Activated CD8-positive, alpha-beta memory T cell treated with anti-CD3 and anti-CD28 coated beads for 1 hour (primary cell): Measurements from ENCODE around the gene KRT38.
"Not testable (repeated sequence)": the region's sequence is repeated elsewhere in the genome, so short reads cannot be mapped to it uniquely, and the experiment has no call there.

Experiments used
- DNase-seq, 2 donors: peaks; one replicate each; pipeline ENCODE4 v3.0.0-alpha.2; 2020; ENCODE audit warnings: low read depth in 1 of 2; ENCODE audit errors: extremely low read depth in 1 of 2

Gene KRT38

GRCh38 chr17:41463746-41464145 is 23.0 kb upstream of the KRT38 start:
- no peak for DNase-seq

DNA sequence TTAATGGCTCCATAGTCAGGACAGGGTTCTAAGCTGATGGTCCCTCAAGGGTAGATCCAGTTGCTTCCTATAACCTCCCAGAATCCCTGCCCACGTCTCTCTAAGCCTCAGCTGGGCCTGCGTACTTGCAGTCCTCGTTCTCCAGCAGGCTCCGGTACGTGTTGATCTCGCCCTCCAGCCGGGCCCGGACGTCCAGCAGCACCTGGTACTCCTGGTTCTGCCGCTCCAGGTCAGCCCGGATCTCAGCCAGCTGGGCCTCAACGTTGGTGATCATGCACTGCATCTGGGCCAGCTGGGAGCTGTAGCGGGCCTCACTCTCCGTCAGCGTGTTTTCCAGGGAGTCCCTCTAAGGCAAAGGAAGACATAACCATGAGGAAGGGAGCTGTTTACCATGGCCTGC is 21.9 kb upstream of the KRT38 start:
- DNase-seq: no peak

DNA sequence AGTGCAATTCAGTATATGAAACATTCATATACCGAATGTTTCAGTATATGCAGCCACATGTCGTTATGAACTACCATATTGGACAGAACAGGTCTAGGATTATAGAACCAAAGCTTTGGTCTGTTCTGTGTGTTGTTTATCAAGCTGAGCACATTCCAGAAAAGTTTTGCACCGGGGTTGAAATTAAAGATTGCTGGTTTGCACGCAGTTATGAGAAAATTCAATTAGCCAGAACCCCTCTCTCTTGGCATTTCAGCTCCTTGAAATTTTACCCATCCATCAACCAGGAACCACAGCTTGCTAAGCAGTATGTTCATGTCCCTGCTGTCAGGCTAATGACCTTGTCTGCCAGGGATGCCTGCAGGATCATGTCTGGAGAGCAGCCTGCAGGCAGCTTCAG is 16.9 kb upstream of the KRT38 start:
- DNase-seq: no peak

GRCh38 chr17:41456204-41456603 is 15.4 kb upstream of the KRT38 start:
- DNase-seq: no peak

- no peak for DNase-seq
Measured at GRCh38 chr17:41455236-41455635, 14.5 kb upstream of the KRT38 start.

DNA sequence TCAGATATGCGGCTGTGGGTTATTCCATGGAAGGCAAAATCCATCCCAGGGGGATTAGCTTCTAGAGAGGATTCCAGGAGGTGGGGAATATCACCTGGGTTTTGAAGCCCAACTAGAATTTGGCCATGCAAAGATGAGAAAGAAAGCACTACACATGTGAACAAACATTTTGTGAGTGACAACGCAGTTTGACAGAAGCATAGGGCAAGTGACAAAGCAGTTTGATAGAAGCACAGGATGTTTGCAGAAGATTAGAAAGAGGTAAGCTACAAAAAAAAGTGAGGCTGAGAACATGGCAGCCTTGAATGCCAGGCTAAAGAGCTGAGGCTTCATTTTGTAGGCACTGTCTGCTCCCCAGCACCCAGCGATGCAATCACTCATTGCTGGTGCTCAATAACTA is 12.3 kb upstream of the KRT38 start:
- DNase-seq: no peak

- no peak for DNase-seq
Measured at GRCh38 chr17:41452281-41452680, 11.5 kb upstream of the KRT38 start.

DNA sequence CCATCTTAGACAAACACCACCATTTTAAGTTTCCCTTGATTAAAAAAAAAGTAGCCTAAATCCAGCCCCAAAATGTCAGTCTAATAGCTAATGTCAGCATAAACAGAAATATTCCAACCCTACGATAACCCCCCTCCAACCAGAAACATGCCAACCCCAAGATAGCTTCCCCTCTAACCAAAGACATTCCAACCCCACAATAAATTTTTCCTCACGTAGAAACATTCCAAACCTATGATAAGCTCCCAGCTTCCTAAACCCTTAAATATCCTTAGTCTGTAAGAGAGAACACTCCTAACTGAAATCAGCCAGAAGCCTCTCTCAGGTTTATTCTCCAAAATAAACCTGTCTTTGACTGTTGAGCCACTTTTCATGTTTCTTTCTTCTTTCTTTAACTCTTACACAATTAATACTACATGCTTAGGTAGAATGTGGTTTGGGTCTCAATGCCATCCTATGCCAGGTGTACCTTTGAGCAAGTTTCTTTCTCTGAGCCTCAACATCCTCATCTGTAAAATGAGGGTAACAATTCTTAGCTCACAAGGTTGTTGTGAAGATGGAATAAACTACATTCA is 10.5 kb upstream of the KRT38 start:
- no peak for DNase-seq

DNA sequence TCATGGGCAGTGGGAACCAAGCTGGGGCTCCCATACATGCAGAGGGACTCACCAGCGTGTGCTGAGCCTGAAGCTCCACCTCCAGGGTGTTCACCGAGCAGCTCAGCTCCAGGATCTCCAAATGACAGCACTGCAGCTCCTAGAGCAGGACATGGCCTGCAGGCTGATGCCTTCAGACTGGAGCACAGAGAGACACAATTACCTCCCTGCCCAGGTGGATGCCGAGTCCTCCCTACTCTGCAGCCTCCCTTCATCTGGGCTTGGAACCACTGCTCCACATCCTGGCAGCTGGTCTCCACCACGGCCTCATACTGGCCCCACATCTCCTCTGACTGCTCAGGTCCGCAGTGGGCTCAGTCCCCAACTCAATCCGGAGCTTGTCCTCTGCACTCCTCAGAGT is 8.2 kb upstream of the KRT38 start:
- DNase-seq: no peak

DNA sequence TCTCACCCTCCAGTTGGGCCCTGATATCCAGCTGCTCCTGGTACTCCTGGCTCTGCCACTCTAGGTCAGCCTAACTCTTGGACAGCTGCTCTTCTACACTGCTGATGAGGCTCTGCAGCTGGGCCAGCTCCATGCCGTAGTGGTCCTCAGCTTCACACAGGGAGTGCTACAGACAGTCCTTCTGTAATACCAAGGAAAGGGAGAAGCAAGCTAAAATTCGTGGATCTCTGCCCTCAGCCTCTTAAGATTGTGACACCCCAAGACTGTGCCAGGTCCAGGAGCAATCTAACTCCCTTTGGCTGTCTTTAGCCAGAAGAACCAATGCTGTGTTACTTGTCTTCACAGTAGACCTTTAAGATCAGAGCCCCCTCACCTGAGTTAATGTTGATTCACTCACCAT is 7.7 kb upstream of the KRT38 start:
- no peak for DNase-seq

GRCh38 chr17:41446806-41447205 is 6.0 kb upstream of the KRT38 start:
- DNase-seq: no peak

DNA sequence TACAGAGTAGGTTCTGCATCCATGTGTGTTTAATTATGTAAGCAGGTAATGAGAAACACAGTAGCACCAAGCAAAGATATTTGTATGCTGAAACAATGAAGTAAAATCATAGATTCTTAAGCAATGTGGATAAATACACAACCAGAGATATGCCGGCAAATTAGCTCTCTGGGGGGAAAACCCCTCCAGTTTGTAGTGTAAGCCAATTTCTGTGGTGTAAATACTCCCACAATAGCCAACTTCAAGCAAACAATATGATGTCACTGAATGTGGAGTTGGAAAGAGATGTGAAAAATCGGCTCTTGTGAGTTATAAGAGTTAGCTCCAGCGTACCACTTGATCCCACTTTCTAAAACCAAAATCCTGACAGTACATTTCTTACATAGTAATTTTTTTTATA is 3.9 kb upstream of the KRT38 start:
- DNase-seq: no peak

GRCh38 chr17:41444186-41444585 is 3.4 kb upstream of the KRT38 start:
- no peak for DNase-seq

DNA sequence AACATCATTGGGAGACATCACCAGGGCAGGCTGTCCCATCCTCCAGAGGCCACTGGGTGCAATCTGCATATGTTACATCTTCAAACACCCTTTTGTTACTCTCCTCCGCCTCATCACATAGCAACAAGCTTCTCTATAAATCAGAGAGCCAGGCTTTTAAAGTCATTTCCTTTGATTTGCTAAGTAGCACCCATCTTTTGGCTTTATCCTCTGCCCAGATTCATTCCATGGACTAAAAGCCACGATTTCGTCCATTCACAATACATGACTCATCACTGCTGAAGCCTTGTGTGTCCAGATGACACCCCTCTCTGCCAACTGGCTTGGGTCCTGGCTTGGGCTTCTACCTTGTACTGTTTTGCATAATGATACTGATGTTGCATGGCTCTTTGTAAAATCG is 2.0 kb upstream of the KRT38 start:
- DNase-seq: no peak

DNA sequence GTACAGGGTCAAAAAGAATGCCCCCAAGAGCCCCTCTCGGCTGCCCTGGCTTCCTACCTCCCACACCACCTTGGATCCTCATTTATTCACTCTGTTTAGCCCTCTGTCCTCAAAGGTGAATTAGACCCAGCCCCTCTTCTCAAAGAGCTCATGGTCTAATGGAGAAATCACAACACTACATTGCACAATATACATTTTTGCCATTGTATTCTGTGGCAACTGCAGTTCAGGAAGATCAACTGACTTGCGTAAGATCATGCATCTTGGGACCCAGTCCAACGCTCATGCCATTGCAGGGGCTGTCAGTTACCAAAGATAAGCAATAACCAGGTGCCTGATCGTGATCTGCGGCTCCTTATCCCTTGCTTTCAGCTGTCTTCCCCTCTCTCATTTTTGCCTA is 1.4 kb downstream of the KRT38 start:
- DNase-seq: no peak

DNA sequence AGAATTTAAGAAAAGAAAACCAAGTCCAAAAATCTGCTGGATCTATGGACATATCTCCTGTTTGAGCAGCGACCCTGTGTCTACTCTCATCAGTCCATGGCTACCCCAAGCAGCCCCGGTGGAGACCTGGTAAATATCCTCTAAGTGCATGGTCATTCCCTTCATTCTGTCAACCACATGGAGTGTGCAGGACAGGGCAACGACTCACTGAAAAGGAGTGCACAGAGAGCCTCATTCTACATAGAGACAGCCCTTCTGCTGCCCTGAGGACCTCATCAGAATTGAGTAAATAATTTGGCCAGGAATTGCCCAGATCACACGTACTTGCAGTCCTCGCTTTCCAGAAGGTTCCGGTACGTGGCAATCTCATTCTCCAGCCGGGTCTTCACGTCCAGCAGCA is 3.0 kb downstream of the KRT38 start:
- no peak for DNase-seq

GRCh38 chr17:41437254-41437653 is 3.5 kb downstream of the KRT38 start:
- no peak for DNase-seq

DNA sequence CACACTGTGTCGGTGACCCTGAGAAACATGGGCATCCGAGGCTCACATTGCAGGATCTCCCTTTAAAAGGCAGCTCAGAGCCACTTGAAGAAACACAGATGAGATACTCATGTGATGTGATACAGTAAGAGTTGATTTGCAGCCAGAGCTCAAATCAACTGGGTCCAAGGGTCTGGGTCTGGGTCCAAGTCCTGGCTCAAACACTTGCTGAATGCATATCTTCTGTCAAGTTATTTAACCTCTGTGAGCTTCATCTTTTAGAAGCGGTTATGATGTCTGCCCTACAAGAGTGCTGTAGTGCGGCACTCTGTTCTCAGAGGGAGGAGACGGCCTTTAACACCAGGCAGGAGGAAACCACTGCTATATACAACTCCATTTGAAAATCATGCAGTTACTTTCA is 6.4 kb downstream of the KRT38 start:
- no peak for DNase-seq

DNA sequence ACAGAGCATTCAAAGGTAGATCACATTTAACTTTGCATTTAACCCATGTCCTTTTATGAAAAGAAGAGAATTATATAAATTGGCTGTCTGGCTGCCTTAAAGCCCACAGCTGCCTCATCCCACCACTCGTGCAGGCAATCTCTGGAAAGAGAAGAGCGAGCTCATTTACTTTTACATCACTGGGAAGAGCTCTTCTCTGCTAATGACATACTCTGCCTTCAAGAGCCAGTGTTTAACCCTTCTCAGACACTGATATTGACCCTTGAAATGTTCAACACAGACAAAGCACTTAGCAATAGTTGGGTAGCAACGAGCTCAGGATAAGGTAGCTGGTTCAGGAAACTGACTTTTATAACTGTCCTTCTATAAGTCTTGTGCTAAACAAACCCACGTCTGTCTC is 6.8 kb downstream of the KRT38 start:
- DNase-seq: no peak

DNA sequence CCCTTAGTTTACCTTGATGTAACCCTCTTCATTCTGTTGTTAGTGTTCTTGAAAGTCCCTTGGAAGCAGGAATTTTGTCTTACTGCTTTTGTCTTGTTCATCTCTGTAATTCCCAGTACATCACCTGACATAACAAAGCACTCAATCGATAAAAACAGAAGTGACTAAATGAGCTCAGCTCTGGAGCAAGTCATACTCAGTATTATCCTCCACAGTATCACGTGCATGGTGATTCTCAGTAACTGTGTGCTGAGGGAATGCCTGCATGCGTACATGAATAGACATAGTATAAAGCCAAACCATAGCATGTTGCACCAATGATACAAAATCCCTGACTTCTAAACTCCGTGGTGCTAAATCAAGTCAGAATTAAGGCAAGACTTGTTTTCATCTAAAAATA is 7.2 kb downstream of the KRT38 start:
- no peak for DNase-seq

DNA sequence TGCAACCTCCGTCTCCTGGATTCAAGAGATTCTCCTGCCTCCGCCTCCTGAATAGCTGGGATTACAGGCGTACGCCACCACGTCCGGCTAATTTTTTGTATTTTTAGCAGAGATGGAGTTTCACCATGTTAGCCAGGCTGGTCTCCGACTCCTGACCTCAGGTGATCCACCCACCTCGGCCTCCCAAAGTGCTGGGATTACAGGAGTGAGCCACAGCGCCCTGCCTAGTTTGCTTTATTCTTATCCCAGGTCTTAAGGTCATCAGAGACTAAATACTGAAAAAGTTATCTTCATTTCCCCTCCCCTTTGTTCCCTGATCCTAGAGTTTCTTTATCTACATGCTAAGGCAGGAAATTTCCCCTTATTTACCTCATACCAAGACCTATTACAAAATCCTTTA is 10.4 kb downstream of the KRT38 start:
- not testable (repeated sequence) for DNase-seq

DNA sequence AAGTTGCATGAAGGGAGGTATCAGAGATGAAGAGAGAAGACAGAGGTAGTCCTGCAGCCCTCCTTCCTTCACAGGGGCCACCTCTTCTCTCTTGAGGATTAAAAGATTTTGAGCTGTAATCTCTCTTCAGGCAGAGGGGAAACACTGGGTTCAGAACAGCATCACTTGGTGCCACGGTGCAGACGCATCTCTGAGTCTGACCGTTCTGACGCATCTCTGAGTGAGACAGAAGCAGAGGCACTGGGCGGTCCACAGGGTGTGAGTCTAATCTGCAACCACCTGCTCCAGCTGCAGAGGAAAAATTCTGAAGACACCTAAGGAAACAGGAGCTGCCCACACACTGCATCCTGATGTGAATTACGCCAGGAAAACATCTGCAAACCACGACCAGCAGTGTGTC is 11.1 kb downstream of the KRT38 start:
- no peak for DNase-seq

GRCh38 chr17:41428591-41429291 is 12.0 kb downstream of the KRT38 start:
- no peak for DNase-seq
